Neural cell (in vitro differentiated cells): ENCODE results near the gene PTCH1.

Source experiments
- EP300 ChIP-seq: fragments of 450-650 bp; conservative IDR thresholded peaks from 2 replicates; pipeline ENCODE4 v1.6.1; 2014; ENCODE audit warnings: antibody characterized with exemption, mild to moderate bottlenecking, moderate library complexity; ENCODE audit not compliant: poor library complexity, severe bottlenecking
- EZH2 ChIP-seq: fragments of 200-600, 300-800 bp; shearing (Covaris generic), sonication (generic); IDR thresholded peaks from 2 replicates; pipeline ENCODE4 v1.6.1; 2014; ENCODE audit warnings: antibody characterized with exemption, low read length, borderline replicate concordance, mild to moderate bottlenecking; ENCODE audit not compliant: insufficient read depth, poor library complexity, severe bottlenecking
- MXI1 ChIP-seq: fragments of 450-650 bp; conservative IDR thresholded peaks from 2 replicates; pipeline ENCODE4 v1.6.1; 2014; ENCODE audit warnings: antibody characterized with exemption, mild to moderate bottlenecking; ENCODE audit not compliant: poor library complexity, severe bottlenecking
- POLR2AphosphoS5 ChIP-seq: IDR thresholded peaks from 2 replicates; pipeline ENCODE4 v1.6.1; 2012
- SMC3 ChIP-seq: fragments of 450-650 bp; conservative IDR thresholded peaks from 2 replicates; pipeline ENCODE4 v1.6.1; 2014; ENCODE audit warnings: antibody characterized with exemption, mild to moderate bottlenecking, moderate library complexity; ENCODE audit not compliant: poor library complexity
- TAF1 ChIP-seq: IDR thresholded peaks from 2 replicates; pipeline ENCODE4 v1.6.1; 2012; ENCODE audit warnings: low read depth
- TF ChIP-seq, protein P1 (sequence below): fragments of 450-650 bp; IDR thresholded peaks from 2 replicates; pipeline ENCODE4 v1.5.1; 2014; ENCODE audit warnings: antibody characterized with exemption, mild to moderate bottlenecking, moderate library complexity; ENCODE audit not compliant: poor library complexity, severe bottlenecking
- TF ChIP-seq, protein P2 (sequence below): IDR thresholded peaks from 2 replicates; pipeline ENCODE4 v1.6.1; 2012; ENCODE audit warnings: borderline replicate concordance

DNA sequence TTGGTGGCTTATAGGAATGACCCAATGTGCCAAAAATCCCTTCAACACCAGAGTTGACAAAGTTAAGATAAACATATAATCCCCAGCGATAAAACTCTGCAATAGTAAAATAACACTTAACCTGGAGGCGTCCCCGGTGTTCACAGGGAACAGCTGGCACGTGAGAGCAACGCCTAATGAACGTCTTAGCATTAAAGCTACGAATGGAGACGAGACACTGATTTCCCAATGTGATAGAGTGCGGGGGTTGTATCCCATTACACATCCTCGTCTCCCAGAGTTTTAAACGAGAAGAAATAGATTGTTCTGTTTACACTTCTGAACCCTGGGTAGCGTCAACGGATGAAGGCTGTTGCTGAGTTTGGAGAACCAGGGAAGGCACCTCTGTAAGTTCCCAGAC is 57.6 kb downstream of the PTCH1 start:
- no peak for TF ChIP-seq SMC3
- TF ChIP-seq, protein P1, sequence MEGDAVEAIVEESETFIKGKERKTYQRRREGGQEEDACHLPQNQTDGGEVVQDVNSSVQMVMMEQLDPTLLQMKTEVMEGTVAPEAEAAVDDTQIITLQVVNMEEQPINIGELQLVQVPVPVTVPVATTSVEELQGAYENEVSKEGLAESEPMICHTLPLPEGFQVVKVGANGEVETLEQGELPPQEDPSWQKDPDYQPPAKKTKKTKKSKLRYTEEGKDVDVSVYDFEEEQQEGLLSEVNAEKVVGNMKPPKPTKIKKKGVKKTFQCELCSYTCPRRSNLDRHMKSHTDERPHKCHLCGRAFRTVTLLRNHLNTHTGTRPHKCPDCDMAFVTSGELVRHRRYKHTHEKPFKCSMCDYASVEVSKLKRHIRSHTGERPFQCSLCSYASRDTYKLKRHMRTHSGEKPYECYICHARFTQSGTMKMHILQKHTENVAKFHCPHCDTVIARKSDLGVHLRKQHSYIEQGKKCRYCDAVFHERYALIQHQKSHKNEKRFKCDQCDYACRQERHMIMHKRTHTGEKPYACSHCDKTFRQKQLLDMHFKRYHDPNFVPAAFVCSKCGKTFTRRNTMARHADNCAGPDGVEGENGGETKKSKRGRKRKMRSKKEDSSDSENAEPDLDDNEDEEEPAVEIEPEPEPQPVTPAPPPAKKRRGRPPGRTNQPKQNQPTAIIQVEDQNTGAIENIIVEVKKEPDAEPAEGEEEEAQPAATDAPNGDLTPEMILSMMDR = no peak
- no peak for TF ChIP-seq POLR2AphosphoS5
- TF ChIP-seq TAF1 = no peak
- TF ChIP-seq, protein P2, sequence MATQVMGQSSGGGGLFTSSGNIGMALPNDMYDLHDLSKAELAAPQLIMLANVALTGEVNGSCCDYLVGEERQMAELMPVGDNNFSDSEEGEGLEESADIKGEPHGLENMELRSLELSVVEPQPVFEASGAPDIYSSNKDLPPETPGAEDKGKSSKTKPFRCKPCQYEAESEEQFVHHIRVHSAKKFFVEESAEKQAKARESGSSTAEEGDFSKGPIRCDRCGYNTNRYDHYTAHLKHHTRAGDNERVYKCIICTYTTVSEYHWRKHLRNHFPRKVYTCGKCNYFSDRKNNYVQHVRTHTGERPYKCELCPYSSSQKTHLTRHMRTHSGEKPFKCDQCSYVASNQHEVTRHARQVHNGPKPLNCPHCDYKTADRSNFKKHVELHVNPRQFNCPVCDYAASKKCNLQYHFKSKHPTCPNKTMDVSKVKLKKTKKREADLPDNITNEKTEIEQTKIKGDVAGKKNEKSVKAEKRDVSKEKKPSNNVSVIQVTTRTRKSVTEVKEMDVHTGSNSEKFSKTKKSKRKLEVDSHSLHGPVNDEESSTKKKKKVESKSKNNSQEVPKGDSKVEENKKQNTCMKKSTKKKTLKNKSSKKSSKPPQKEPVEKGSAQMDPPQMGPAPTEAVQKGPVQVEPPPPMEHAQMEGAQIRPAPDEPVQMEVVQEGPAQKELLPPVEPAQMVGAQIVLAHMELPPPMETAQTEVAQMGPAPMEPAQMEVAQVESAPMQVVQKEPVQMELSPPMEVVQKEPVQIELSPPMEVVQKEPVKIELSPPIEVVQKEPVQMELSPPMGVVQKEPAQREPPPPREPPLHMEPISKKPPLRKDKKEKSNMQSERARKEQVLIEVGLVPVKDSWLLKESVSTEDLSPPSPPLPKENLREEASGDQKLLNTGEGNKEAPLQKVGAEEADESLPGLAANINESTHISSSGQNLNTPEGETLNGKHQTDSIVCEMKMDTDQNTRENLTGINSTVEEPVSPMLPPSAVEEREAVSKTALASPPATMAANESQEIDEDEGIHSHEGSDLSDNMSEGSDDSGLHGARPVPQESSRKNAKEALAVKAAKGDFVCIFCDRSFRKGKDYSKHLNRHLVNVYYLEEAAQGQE = no peak
- no peak for TF ChIP-seq MXI1
- TF ChIP-seq EZH2 = no peak
- TF ChIP-seq EP300 = no peak
